ENCODE results near the gene CERS4. TPM values are rescaled to one million over a fixed set of nuclear protein-coding genes. Genes with fewer than 3 reads are reported as not detected.

CERS4 gene
- total and polyA plus RNA-seq, 10 of the 15 experiments (the other 5 are each of a cell fraction or from before 2014, with no cell fraction given): 0.34 to 62.1 (median 20.7) TPM

DNA sequence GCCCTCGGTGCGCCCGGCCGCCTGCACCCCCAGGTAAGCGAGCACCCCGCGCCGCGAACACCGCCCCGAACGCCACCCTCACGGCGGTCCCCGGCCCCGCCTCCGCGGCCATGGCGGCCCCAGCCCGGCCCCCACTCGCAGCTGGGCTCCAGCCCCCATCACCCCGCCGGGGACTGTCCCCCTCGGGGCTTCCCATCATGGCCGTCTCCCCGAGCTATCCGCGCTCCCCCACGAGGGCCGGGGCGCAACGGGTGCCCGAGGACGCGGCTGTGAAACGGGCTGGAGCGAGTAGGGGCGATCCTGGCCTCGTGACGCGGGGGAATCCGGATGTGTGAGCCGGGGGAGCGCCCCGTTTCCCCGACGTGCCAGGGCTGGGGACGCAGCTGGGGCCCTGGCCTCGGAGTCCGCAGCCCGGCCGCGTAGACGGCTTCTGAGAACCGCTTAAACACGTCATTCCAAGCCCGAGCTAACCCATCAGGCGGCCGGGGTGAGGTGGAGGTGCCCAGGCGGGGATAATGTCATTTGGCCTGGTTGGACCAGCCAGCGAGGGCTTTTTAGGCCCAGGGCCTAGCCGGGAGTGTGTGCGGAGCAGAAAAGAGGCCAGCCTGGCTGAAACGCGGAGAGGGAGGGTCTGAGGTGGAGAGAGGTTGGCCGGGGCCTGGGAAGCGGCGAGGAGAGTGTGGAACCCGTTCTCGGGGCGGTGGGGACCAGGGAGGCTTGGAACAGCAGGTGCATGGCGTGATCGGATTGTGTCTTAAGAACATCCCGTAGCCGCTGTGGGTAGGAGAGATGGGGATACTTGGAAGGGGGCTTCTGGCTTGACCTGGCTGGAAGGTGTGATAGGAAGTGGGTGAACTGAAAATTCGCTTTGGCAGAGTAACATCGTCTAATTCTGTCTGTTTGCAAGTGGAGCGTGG is 550 bp downstream of the CERS4 start (continued):
- peak; percentile 72 for TF ChIP-seq CREB1 (IDR thresholded peaks at IDR 0.05; ENCODE audit: low read depth)
- TF ChIP-seq, protein P1, sequence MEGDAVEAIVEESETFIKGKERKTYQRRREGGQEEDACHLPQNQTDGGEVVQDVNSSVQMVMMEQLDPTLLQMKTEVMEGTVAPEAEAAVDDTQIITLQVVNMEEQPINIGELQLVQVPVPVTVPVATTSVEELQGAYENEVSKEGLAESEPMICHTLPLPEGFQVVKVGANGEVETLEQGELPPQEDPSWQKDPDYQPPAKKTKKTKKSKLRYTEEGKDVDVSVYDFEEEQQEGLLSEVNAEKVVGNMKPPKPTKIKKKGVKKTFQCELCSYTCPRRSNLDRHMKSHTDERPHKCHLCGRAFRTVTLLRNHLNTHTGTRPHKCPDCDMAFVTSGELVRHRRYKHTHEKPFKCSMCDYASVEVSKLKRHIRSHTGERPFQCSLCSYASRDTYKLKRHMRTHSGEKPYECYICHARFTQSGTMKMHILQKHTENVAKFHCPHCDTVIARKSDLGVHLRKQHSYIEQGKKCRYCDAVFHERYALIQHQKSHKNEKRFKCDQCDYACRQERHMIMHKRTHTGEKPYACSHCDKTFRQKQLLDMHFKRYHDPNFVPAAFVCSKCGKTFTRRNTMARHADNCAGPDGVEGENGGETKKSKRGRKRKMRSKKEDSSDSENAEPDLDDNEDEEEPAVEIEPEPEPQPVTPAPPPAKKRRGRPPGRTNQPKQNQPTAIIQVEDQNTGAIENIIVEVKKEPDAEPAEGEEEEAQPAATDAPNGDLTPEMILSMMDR (IDR thresholded peaks at IDR 0.05 in 2 of 3, conservative IDR thresholded peaks at IDR 0.05 in 1 of 3; ENCODE audit: control insufficient read depth in 2 of 3, extremely low read depth in 1 of 3, insufficient read depth in 1 of 3, low read depth in 3 of 3, low read length in 3 of 3): no peak
- TF ChIP-seq USF2 (IDR thresholded peaks at IDR 0.05; ENCODE audit: borderline replicate concordance, low read depth, low read length): no peak
- peak; percentile 74; the same call in 1 of the 2 replicates for TF ChIP-seq SIN3A (IDR thresholded peaks at IDR 0.05; ENCODE audit: low read depth, low read length)
- TF ChIP-seq BACH1 (IDR thresholded peaks at IDR 0.05; ENCODE audit: borderline replicate concordance): peak; percentile 78
- TF ChIP-seq STAT1 (conservative IDR thresholded peaks at IDR 0.05): 0 out of 2 replicates have a peak, but pooled peaks have one; percentile 64
- TF ChIP-seq SIX5 (IDR thresholded peaks at IDR 0.05; ENCODE audit: low read depth, low read length, severe bottlenecking): no peak
- TF ChIP-seq RAD51 (IDR thresholded peaks at IDR 0.05): 0 out of 2 replicates have a peak, but pooled peaks have one; percentile 11
- peak; percentile 59; the same call in 1 of the 2 replicates for TF ChIP-seq MAX (IDR thresholded peaks at IDR 0.05; ENCODE audit: low read depth, low read length)
- TF ChIP-seq EP300 (IDR thresholded peaks at IDR 0.05; ENCODE audit: borderline replicate concordance in 1 of 2, control insufficient read depth in 1 of 2, low read depth in 2 of 2, low read length in 2 of 2): peak in 1 of 2 experiments; percentile 5; a peak in 1 of 4 replicates
- no peak for TF ChIP-seq BCL11A (IDR thresholded peaks at IDR 0.05; ENCODE audit: low read depth, low read length)
- TF ChIP-seq HDAC6 (IDR thresholded peaks at IDR 0.05; ENCODE audit: unreplicated experiment): no peak
- no peak; the same call in 1 of the 2 replicates for TF ChIP-seq IRF3 (IDR thresholded peaks at IDR 0.05)
- TF ChIP-seq MYB (IDR thresholded peaks at IDR 0.05; ENCODE audit: borderline replicate concordance, low read depth, low read length): no peak
- TF ChIP-seq CHD2 (IDR thresholded peaks at IDR 0.05; ENCODE audit: borderline replicate concordance, low read depth, low read length): no peak
- peak; percentile 64; the same call in 1 of the 2 replicates for TF ChIP-seq ZNF217 (IDR thresholded peaks at IDR 0.05)
- TF ChIP-seq SRF (IDR thresholded peaks at IDR 0.05; ENCODE audit: low read depth in 2 of 2, low read length in 2 of 2): no peak
- peak; percentile 91 for TF ChIP-seq IKZF1 (conservative IDR thresholded peaks at IDR 0.05)
- peak; percentile 95 for TF ChIP-seq YY1 (IDR thresholded peaks at IDR 0.05; ENCODE audit: low read depth, low read length)
- peak; percentile 85 for TF ChIP-seq POLR2A (IDR thresholded peaks at IDR 0.05; ENCODE audit: low read depth, low read length)
- TF ChIP-seq FOXM1 (IDR thresholded peaks at IDR 0.05; ENCODE audit: low read depth, low read length): no peak
- 0 out of 2 replicates have a peak, but pooled peaks have one; percentile 57 for TF ChIP-seq ZNF207 (IDR thresholded peaks at IDR 0.05; ENCODE audit: borderline replicate concordance)
- peak; percentile 65; the same call in 1 of the 2 replicates for TF ChIP-seq MLLT1 (IDR thresholded peaks at IDR 0.05)
- TF ChIP-seq RCOR1 (conservative IDR thresholded peaks at IDR 0.05; ENCODE audit: low read depth, low read length): no peak
- peak; percentile 19 for TF ChIP-seq RELA (IDR thresholded peaks at IDR 0.05; ENCODE audit: borderline replicate concordance, partially characterized antibody)
